Transverse colon (tissue), 4 donors: ENCODE data around the gene NSMCE3.

Experiments used
- EP300 ChIP-seq: sonication (generic); formaldehyde crosslinking; IDR thresholded peaks from one replicate; pipeline ENCODE4 v1.6.1; 2017; ENCODE audit warnings: antibody characterized with exemption, low read depth
- POLR2A ChIP-seq: fragments of 450-650 bp; IDR thresholded peaks from one replicate; pipeline ENCODE4 v1.6.1; 2016; ENCODE audit warnings: antibody characterized with exemption, mild to moderate bottlenecking, moderate library complexity
- POLR2AphosphoS5 ChIP-seq, 3 donors: sonication (generic); formaldehyde crosslinking; IDR thresholded peaks; one replicate each; pipeline ENCODE4 v1.6.1; 2016; ENCODE audit warnings: antibody characterized with exemption in 3 of 3
- TF ChIP-seq, protein P1 (sequence below), 5 experiments: fragments of 200-600 bp in 3 of 5; fragments of 450-650 bp in 2 of 5; sonication (generic) in 3 of 5; IDR thresholded peaks; 1 replicate in 2 of 5; 2 replicates in 3 of 5; pipeline ENCODE4 v1.5.1; 2016 to 2017; ENCODE audit warnings: antibody characterized with exemption in 5 of 5, inconsistent platforms in 3 of 5, mild to moderate bottlenecking in 2 of 5, moderate library complexity in 1 of 5

DNA sequence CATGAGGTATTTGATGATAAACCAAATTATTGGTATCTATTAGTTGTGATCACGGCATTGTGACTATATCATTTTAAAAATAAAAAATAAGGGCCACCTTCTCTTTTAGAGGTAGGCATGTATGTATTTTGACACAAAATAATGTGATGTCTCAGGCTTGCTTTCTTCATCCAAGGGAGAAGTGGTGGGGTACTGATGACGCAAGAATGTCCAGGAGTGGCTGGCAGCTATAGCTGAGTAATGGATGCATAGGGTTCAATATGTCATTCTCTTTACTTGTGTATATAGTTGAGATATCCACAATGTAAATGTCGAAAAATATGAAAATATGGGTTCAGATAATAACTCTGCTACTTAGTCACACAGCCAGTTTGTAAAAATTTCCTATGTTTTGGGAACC is 46.8 kb upstream of the NSMCE3 start:
- TF ChIP-seq, protein P1, sequence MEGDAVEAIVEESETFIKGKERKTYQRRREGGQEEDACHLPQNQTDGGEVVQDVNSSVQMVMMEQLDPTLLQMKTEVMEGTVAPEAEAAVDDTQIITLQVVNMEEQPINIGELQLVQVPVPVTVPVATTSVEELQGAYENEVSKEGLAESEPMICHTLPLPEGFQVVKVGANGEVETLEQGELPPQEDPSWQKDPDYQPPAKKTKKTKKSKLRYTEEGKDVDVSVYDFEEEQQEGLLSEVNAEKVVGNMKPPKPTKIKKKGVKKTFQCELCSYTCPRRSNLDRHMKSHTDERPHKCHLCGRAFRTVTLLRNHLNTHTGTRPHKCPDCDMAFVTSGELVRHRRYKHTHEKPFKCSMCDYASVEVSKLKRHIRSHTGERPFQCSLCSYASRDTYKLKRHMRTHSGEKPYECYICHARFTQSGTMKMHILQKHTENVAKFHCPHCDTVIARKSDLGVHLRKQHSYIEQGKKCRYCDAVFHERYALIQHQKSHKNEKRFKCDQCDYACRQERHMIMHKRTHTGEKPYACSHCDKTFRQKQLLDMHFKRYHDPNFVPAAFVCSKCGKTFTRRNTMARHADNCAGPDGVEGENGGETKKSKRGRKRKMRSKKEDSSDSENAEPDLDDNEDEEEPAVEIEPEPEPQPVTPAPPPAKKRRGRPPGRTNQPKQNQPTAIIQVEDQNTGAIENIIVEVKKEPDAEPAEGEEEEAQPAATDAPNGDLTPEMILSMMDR (IDR thresholded peaks at IDR 0.05) = no peak
- TF ChIP-seq EP300 (no peak), POLR2A (no peak), POLR2AphosphoS5 (IDR thresholded peaks at IDR 0.05) (no peak)
